GM21360 (cell line): Measurements from ENCODE around the gene SLC27A2.

ENCODE experiments used
- ATAC-seq: cut with Tn5 transposase; IDR thresholded peaks from one replicate; pipeline ENCODE4 v1.9.1; 2021; ENCODE audit warnings: mild to moderate bottlenecking, moderate library complexity; ENCODE audit not compliant: unreplicated experiment

Gene SLC27A2

DNA sequence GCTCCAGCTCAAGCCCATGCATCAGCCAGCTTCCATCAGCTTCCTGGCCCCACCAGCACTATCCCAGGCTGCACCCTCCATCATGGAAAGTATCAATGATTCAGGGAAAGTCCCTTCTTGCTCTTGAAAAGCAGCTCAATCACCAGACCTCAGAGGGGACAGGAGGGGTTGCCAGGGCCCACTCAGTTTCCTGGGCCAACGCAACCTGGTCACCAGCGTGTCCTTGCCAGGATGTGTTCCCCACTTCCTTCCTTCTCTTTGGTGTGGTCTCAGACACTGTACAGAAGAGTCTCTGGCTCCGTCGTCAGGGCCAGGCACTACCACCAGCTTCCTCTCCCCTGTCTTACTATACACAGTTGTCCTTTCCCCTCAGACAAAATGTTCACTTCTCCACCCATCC is 80.5 kb downstream of the SLC27A2 start:
- no peak for ATAC-seq

DNA sequence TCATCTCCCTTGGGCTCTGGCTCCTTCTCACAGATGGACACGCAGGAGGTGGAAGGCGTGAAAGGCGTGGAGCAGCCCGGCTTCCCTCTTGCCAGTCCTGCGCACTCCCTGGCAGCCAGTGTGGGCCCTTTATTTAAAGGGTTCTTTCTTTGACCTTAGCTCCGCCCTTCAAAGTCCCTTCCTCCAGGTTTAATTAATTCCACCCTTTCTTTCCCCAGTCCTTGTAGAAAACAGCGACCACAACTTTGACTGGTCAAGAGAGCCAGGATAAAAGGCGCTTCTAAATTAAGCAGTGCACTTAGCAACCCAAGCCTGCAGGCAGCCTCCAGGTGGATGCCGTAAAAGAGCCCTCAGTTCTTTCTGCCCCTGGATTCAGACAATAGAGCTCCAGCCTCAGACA is 83.6 kb downstream of the SLC27A2 start, which contains the start of gene HDC:
TSS of gene HDC (minus strand) at position 107 of the 400 bp plus-strand sequence. CDS start at position 4, 103 bp downstream.
- ATAC-seq = no peak

- ATAC-seq = no peak
These were observed 85.6 kb downstream of the SLC27A2 start for GRCh38 chr15:50267577-50267976.

DNA sequence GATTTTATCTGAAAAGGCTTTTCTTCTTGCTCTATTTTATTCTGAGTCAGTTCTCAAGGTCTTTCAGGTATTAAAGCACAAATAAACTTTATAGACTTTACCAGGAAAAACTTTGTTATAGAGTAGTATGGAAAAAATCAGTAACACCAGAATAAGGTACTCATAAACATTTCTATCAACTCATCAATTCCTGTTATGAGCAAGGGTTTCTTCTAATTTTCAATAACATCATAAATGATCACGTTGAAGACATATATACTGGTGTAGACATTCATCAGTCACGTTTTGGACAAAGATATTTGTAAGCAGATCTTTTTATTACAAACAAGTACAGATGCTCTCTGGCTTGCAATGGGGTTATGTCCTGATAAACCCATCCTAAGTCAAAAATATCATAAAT is 93.1 kb downstream of the SLC27A2 start:
- no peak for ATAC-seq

- no peak for ATAC-seq
These were observed 93.9 kb downstream of the SLC27A2 start for GRCh38 chr15:50275908-50276307.

DNA sequence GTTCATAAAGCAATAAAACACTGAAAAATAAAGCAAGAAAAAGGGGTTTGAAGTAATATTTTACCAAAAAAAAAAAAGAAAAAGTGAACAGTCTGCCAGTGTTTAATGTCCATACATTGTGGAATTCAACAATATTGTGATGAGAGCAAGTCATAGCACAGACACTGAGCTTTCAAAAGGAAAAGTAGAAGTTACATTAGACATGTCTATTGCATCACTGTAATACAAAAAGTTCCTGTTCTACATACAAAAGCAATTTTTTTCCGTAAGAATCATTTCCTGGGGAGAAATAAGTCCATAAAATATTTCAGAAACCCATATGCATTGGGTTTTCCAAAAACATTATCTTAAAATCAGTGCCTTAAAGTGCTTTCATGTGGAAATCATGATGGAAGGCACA is 95.4 kb downstream of the SLC27A2 start:
- ATAC-seq = no peak

DNA sequence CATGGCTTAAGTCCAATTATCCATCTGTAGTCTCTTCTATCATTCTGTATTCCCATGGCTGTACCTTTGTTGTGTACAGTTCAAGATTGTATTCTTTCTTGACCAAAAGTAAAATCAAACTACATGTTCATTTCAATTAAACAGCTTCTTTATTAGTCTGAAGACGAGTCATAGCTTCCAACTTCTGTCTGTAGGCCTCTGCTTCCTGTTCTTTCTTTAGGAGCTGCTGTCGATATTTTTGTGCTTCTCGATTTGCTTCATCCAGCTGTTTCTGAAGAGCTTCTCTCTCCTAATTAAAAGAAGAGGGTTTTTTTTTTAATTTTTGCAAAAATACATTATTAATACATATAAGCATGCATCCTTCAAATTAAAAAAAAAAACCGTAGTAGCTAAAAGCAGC is 96.5 kb downstream of the SLC27A2 start:
- no peak for ATAC-seq

- no peak for ATAC-seq
These were observed 98.3 kb downstream of the SLC27A2 start for GRCh38 chr15:50280271-50280670.

- no peak for ATAC-seq
These were observed 99.4 kb downstream of the SLC27A2 start for GRCh38 chr15:50281427-50281826.
